ENCODE data around the gene MRPS17. TPM values are rescaled to one million over a fixed set of nuclear protein-coding genes. Genes with fewer than 3 reads are reported as not detected.
"Not testable (repeated sequence)": the region's sequence is repeated elsewhere in the genome, so short reads cannot be mapped to it uniquely, and the experiment has no call there.

Gene MRPS17
- polyA plus RNA-seq (2013, experiment 1 of 2; ENCODE audit: insufficient read length) = 14.4 TPM
- polyA plus RNA-seq (2013, experiment 2 of 2; ENCODE audit: insufficient read length) = 15.1 TPM

- DNase-seq = peak; percentile 83
Observed at GRCh38 chr7:55951637-55952351, at the start of gene MRPS17. TSS of gene MRPS17 (plus strand) at chr7:55951877. CDS start at chr7:55953196, 1,319 bp downstream.

- no peak for DNase-seq
Observed at GRCh38 chr7:55903985-55904759, 47.5 kb upstream of the MRPS17 start.

- DNase-seq = no peak
Observed at GRCh38 chr7:55912748-55913158, 38.9 kb upstream of the MRPS17 start.

- DNase-seq = no peak
Observed at GRCh38 chr7:55917771-55918170, 33.9 kb upstream of the MRPS17 start.

- DNase-seq = no peak
Observed at GRCh38 chr7:55928006-55928767, 23.5 kb upstream of the MRPS17 start.

GRCh38 chr7:55931421-55932151, 20.1 kb upstream of the MRPS17 start:
- DNase-seq = no peak

- DNase-seq = no peak
Observed at GRCh38 chr7:55939514-55940123, 12.1 kb upstream of the MRPS17 start.

- DNase-seq = no peak
Observed at GRCh38 chr7:55946545-55946944, 5.1 kb upstream of the MRPS17 start.

- DNase-seq = not testable (repeated sequence)
Observed at GRCh38 chr7:55952352-55952671, 635 bp downstream of the MRPS17 start.

GRCh38 chr7:55953707-55954475, 2.2 kb downstream of the MRPS17 start:
- no peak for DNase-seq

GRCh38 chr7:55957190-55957589, 5.5 kb downstream of the MRPS17 start:
- DNase-seq = no peak

GRCh38 chr7:55962014-55962413, 10.3 kb downstream of the MRPS17 start:
- DNase-seq = peak; percentile 49

- no peak for DNase-seq
Observed at GRCh38 chr7:55963584-55964168, 12.0 kb downstream of the MRPS17 start.

- DNase-seq = peak; percentile 69
Observed at GRCh38 chr7:55964261-55965099, 12.8 kb downstream of the MRPS17 start, which contains the start of gene NIPSNAP2. TSS of gene NIPSNAP2 (plus strand) at chr7:55964585. CDS start at chr7:55964610, 25 bp downstream.

GRCh38 chr7:55965100-55965470, 13.4 kb downstream of the MRPS17 start:
- no peak for DNase-seq

- peak; percentile 48 for DNase-seq
Observed at GRCh38 chr7:55965805-55966421, 14.2 kb downstream of the MRPS17 start.

GRCh38 chr7:55966851-55967250, 15.2 kb downstream of the MRPS17 start:
- no peak for DNase-seq

GRCh38 chr7:55969391-55969790, 17.7 kb downstream of the MRPS17 start:
- no peak for DNase-seq

GRCh38 chr7:55970561-55970960, 18.9 kb downstream of the MRPS17 start:
- DNase-seq = no peak

All from fibroblast of skin of back (primary cell).